Suprapubic skin (tissue), 4 donors: Measurements from ENCODE around the gene PDE3A. TPM values are rescaled to one million over a fixed set of nuclear protein-coding genes. Genes with fewer than 3 reads are reported as not detected.

Source experiments
- DNase-seq, 2 donors: peaks; one replicate each; pipeline ENCODE4 v3.0.0-alpha.2; 2019; ENCODE audit warnings: low spot score in 2 of 2
- H3K27ac ChIP-seq: fragments of 200-600 bp; sonication (generic); one replicate; pipeline ENCODE4 v1.5.1; 2019
- H3K27me3 ChIP-seq: fragments of 200-600 bp; sonication (generic); one replicate; pipeline ENCODE4 v1.5.1; 2019
- H3K36me3 ChIP-seq: fragments of 200-600 bp; sonication (generic); one replicate; pipeline ENCODE4 v1.5.1; 2019
- H3K4me1 ChIP-seq: fragments of 200-600 bp; sonication (generic); one replicate; pipeline ENCODE4 v1.5.1; 2019
- H3K4me3 ChIP-seq: fragments of 200-600 bp; sonication (generic); one replicate; pipeline ENCODE4 v1.5.1; 2019; ENCODE audit warnings: mild to moderate bottlenecking
- H3K9me3 ChIP-seq: fragments of 200-600 bp; sonication (generic); one replicate; pipeline ENCODE4 v1.5.1; 2019
- CTCF ChIP-seq, 2 donors: fragments of 200-600 bp in 1 of 2; fragments of 450-650 bp in 1 of 2; sonication (generic) in 1 of 2; IDR thresholded peaks; one replicate each; pipeline ENCODE4 v1.5.1; 2016 to 2019; ENCODE audit warnings: antibody characterized with exemption in 2 of 2, mild to moderate bottlenecking in 1 of 2, moderate library complexity in 1 of 2
- EP300 ChIP-seq: sonication (generic); formaldehyde crosslinking; IDR thresholded peaks from one replicate; pipeline ENCODE4 v1.6.1; 2017; ENCODE audit warnings: antibody characterized with exemption
- POLR2A ChIP-seq, 2 donors: fragments of 450-650 bp; IDR thresholded peaks; one replicate each; pipeline ENCODE4 v1.6.1; 2017; ENCODE audit warnings: antibody characterized with exemption in 2 of 2, mild to moderate bottlenecking in 2 of 2, moderate library complexity in 2 of 2
- POLR2AphosphoS5 ChIP-seq, 3 donors: sonication (generic); formaldehyde crosslinking; IDR thresholded peaks; one replicate each; pipeline ENCODE4 v1.6.1; 2017; ENCODE audit warnings: antibody characterized with exemption in 3 of 3
- WGBS: methylation state at CpG from one replicate; pipeline ENCODE4 v1.1.5; 2018; 5-methylcytosine and 5-hydroxymethylcytosine counted together
- total RNA-seq, 4 donors: library from RNA; depleted of rRNA; stranded (reverse); fragments of >200 nt; gene quantifications; one replicate each; pipeline ENCODE4 v1.1.0, GENCODE V29; 2016

PDE3A gene
- total RNA-seq, 4 donors from 2014 or later, result 0.79 to 3.4 (median 1.4) TPM

GRCh38 chr12:20445687-20446086 lies 77.3 kb downstream of the PDE3A start:
- 67% methylated on average over 4 of the region's 4 CpGs for WGBS
- Histone ChIP-seq H3K9me3 (no peaks in the 10 kb centered on the region), H3K4me3 (no peak overlapping the region), H3K4me1 (no peaks in the 10 kb centered on the region), H3K27me3 (no peaks in the 10 kb centered on the region), H3K27ac (no peak overlapping the region), H3K36me3 (no peaks in the 10 kb centered on the region)
- TF ChIP-seq EP300 (no peak), POLR2AphosphoS5 (IDR thresholded peaks at IDR 0.05) (no peak), CTCF (IDR thresholded peaks at IDR 0.05) (no peak), POLR2A (IDR thresholded peaks at IDR 0.05) (no peak)
- no peak for DNase-seq

- no peaks in the 10 kb centered on the region for H3K27me3 ChIP-seq
- H3K27ac ChIP-seq, result no peak overlapping the region
- 88% methylated on average over 3 of the region's 3 CpGs for WGBS
- no peaks in the 10 kb centered on the region for H3K4me1 ChIP-seq
- no peaks in the 10 kb centered on the region for H3K9me3 ChIP-seq
- H3K4me3 ChIP-seq, result no peak overlapping the region
- DNase-seq, result no peak
- TF ChIP-seq POLR2AphosphoS5 (IDR thresholded peaks at IDR 0.05), result no peak
- no peak for TF ChIP-seq CTCF (IDR thresholded peaks at IDR 0.05)
- no peak for TF ChIP-seq POLR2A (IDR thresholded peaks at IDR 0.05)
- TF ChIP-seq EP300, result no peak
- no peaks in the 10 kb centered on the region for H3K36me3 ChIP-seq
These were observed 78.5 kb downstream of the PDE3A start for GRCh38 chr12:20446836-20447235.

GRCh38 chr12:20448781-20449180 lies 80.4 kb downstream of the PDE3A start:
- H3K9me3 ChIP-seq, result no peaks in the 10 kb centered on the region
- 85% methylated on average over 2 of the region's 2 CpGs for WGBS
- no peak overlapping the region for H3K27ac ChIP-seq
- H3K4me3 ChIP-seq, result no peak overlapping the region
- no peak for DNase-seq
- H3K36me3 ChIP-seq, result no peaks in the 10 kb centered on the region
- no peak for TF ChIP-seq POLR2AphosphoS5 (IDR thresholded peaks at IDR 0.05)
- TF ChIP-seq POLR2A (IDR thresholded peaks at IDR 0.05), result no peak
- TF ChIP-seq EP300, result no peak
- no peak for TF ChIP-seq CTCF (IDR thresholded peaks at IDR 0.05)
- H3K27me3 ChIP-seq, result no peaks in the 10 kb centered on the region
- no peaks in the 10 kb centered on the region for H3K4me1 ChIP-seq

- Histone ChIP-seq H3K4me3 (no peak overlapping the region), H3K4me1 (no peaks in the 10 kb centered on the region), H3K9me3 (no peaks in the 10 kb centered on the region), H3K36me3 (no peaks in the 10 kb centered on the region), H3K27ac (no peak overlapping the region), H3K27me3 (no peaks in the 10 kb centered on the region)
- DNase-seq, result no peak
- 77% methylated on average over 2 of the region's 2 CpGs for WGBS
- TF ChIP-seq POLR2AphosphoS5 (IDR thresholded peaks at IDR 0.05) (no peak), CTCF (IDR thresholded peaks at IDR 0.05) (no peak), POLR2A (IDR thresholded peaks at IDR 0.05) (no peak), EP300 (no peak)
These were observed 82.3 kb downstream of the PDE3A start for GRCh38 chr12:20450591-20451180.

- Histone ChIP-seq H3K4me1 (no peaks in the 10 kb centered on the region), H3K27me3 (no peaks in the 10 kb centered on the region), H3K36me3 (no peaks in the 10 kb centered on the region), H3K27ac (no peak overlapping the region), H3K9me3 (no peaks in the 10 kb centered on the region), H3K4me3 (no peak overlapping the region)
- no peak for DNase-seq
- TF ChIP-seq CTCF (IDR thresholded peaks at IDR 0.05) (no peak), EP300 (no peak)
- 77% methylated on average over 3 of the region's 3 CpGs for WGBS
These were observed 83.4 kb downstream of the PDE3A start for GRCh38 chr12:20451761-20452160.
